ENCODE data around the gene DLG2.

GRCh38 chr11:84419616-84420015, 1207.5 kb downstream of the DLG2 start:
- TF ChIP-seq CTCF (conservative IDR thresholded peaks at IDR 0.05 in 1 of 2, IDR thresholded peaks at IDR 0.05 in 1 of 2; ENCODE audit: extremely low read depth in 1 of 2, insufficient read depth in 1 of 2, low read depth in 1 of 2, low read length in 2 of 2) (no peak), EZH2 (IDR thresholded peaks at IDR 0.05; ENCODE audit: borderline replicate concordance, low read length) (no peak)
